NCI-H1694 treated with DMSO at 0.1 percent for 48 hours (cell line): ENCODE data around the gene ZNF839.
"Not testable (repeated sequence)": the region's sequence is repeated elsewhere in the genome, so short reads cannot be mapped to it uniquely, and the experiment has no call there.

Source experiments
- DNase-seq: peaks from one replicate; lab custom pipeline; 2025; lab: John Stamatoyannopoulos, UW

The ZNF839 gene

GRCh38 chr14:102319351-102320032 is at the start of gene ZNF839:
ZNF839 (plus strand) TSS chr14:102319746; CDS start chr14:102319766, 20 bp downstream.
- DNase-seq: peak; percentile 96

GRCh38 chr14:102272392-102272791 is 47.2 kb upstream of the ZNF839 start:
- DNase-seq: no peak

GRCh38 chr14:102275866-102276265 is 43.7 kb upstream of the ZNF839 start:
- no peak for DNase-seq

- DNase-seq: no peak
Measured at GRCh38 chr14:102277874-102278630, 41.5 kb upstream of the ZNF839 start.

- no peak for DNase-seq
Measured at GRCh38 chr14:102278631-102278935, 41.0 kb upstream of the ZNF839 start.

GRCh38 chr14:102279282-102279681 is 40.3 kb upstream of the ZNF839 start:
- DNase-seq: no peak

GRCh38 chr14:102279688-102280348 is 39.7 kb upstream of the ZNF839 start:
- DNase-seq: no peak

GRCh38 chr14:102280376-102280962 is 39.1 kb upstream of the ZNF839 start:
- no peak for DNase-seq

- no peak for DNase-seq
Measured at GRCh38 chr14:102282751-102283465, 36.6 kb upstream of the ZNF839 start.

GRCh38 chr14:102283631-102284129 is 35.9 kb upstream of the ZNF839 start:
- DNase-seq: no peak

- no peak for DNase-seq
Measured at GRCh38 chr14:102285106-102285505, 34.4 kb upstream of the ZNF839 start.

GRCh38 chr14:102288139-102288538 is 31.4 kb upstream of the ZNF839 start:
- no peak for DNase-seq

GRCh38 chr14:102292441-102292840 is 27.1 kb upstream of the ZNF839 start:
- DNase-seq: no peak

- DNase-seq: no peak
Measured at GRCh38 chr14:102293781-102294180, 25.8 kb upstream of the ZNF839 start.

GRCh38 chr14:102295270-102295669 is 24.3 kb upstream of the ZNF839 start:
- no peak for DNase-seq

GRCh38 chr14:102297436-102298170 is 21.9 kb upstream of the ZNF839 start:
- no peak for DNase-seq

GRCh38 chr14:102298303-102299070 is 21.1 kb upstream of the ZNF839 start:
- DNase-seq: not testable (repeated sequence)

GRCh38 chr14:102303664-102304063 is 15.9 kb upstream of the ZNF839 start:
- no peak for DNase-seq

GRCh38 chr14:102304611-102305506 is 14.7 kb upstream of the ZNF839 start, which contains the start of gene MOK:
MOK (minus strand) TSS chr14:102305164; CDS start chr14:102304968, 196 bp downstream.
- peak; percentile 99 for DNase-seq
